CD14-positive monocyte (primary cell): ENCODE measurements around the gene CD1D. TPM values are rescaled to one million over a fixed set of nuclear protein-coding genes. Genes with fewer than 3 reads are reported as not detected.
A peak's percentile ranks its signal among the peaks of the same experiment; 100 is the strongest.

Experiments
- DNase-seq, 3 donors: peaks; one replicate each; pipeline ENCODE4 v3.0.0-alpha.2; 2011 to 2022
- H2AFZ ChIP-seq: 2 replicates; pipeline ENCODE4 v1.6.0; 2012; ENCODE audit warnings: mild to moderate bottlenecking, low read depth, low read length, inconsistent platforms; ENCODE audit not compliant: insufficient read depth, poor library complexity, severe bottlenecking
- H3K27ac ChIP-seq, 2 donors: 1 replicate in 1 of 2; 2 replicates in 1 of 2; pipeline ENCODE4 v1.5.1; 2012 to 2013; ENCODE audit warnings: low read length in 2 of 2, control low read depth in 1 of 2, inconsistent platforms in 1 of 2, low read depth in 1 of 2, mild to moderate bottlenecking in 1 of 2
- H3K27me3 ChIP-seq, 2 donors: one replicate each; pipeline versions ENCODE4 v1.6.0 to v1.6.1; 2011 to 2013; ENCODE audit warnings: low read length in 2 of 2; ENCODE audit not compliant: control insufficient read depth in 2 of 2, insufficient read depth in 2 of 2
- H3K36me3 ChIP-seq, 2 donors: replicated peaks in 1 of 2; 1 replicate in 1 of 2; 2 replicates in 1 of 2; pipeline versions ENCODE4 v1.5.1 to v1.6.1; 2012 to 2013; ENCODE audit warnings: low read length in 2 of 2, control low read depth in 1 of 2, inconsistent platforms in 1 of 2, mild to moderate bottlenecking in 1 of 2; ENCODE audit not compliant: insufficient read depth in 2 of 2, control insufficient read depth in 1 of 2
- H3K4me1 ChIP-seq, 2 donors: 1 replicate in 1 of 2; 2 replicates in 1 of 2; pipeline versions ENCODE4 v1.5.1 to v1.6.1; 2012 to 2013; ENCODE audit warnings: low read length in 2 of 2, control low read depth in 1 of 2, inconsistent platforms in 1 of 2, mild to moderate bottlenecking in 1 of 2, moderate library complexity in 1 of 2; ENCODE audit not compliant: insufficient read depth in 2 of 2, control insufficient read depth in 1 of 2
- H3K4me2 ChIP-seq: replicated peaks from 2 replicates; pipeline ENCODE3; 2012; ENCODE audit warnings: low read length, moderate library complexity, mild to moderate bottlenecking; ENCODE audit not compliant: poor library complexity, severe bottlenecking; ENCODE audit errors: extremely low read depth
- H3K4me3 ChIP-seq, 3 experiments: fragments of 200-600 bp in 1 of 3; sonication (generic) in 1 of 3; replicated peaks in 1 of 3; 1 replicate in 2 of 3; 2 replicates in 1 of 3; pipeline ENCODE4 v1.5.1; 2011 to 2013; ENCODE audit warnings: low read length in 3 of 3, mild to moderate bottlenecking in 3 of 3, control low read depth in 2 of 3, low read depth in 2 of 3, inconsistent platforms in 1 of 3, moderate library complexity in 1 of 3
- H3K79me2 ChIP-seq: 2 replicates; pipeline ENCODE4 v1.6.0; 2012; ENCODE audit warnings: mild to moderate bottlenecking, control low read depth, inconsistent platforms, low read length, moderate library complexity; ENCODE audit not compliant: insufficient read depth
- H3K9ac ChIP-seq: 2 replicates; pipeline ENCODE4 v1.6.0; 2017; ENCODE audit warnings: low read length, mild to moderate bottlenecking; ENCODE audit not compliant: insufficient read depth, poor library complexity, severe bottlenecking
- H3K9me3 ChIP-seq, 2 donors: replicated peaks in 1 of 2; 1 replicate in 1 of 2; 2 replicates in 1 of 2; pipeline versions ENCODE4 v1.5.1 to v1.6.1; 2012 to 2013; ENCODE audit warnings: low read length in 2 of 2, control low read depth in 1 of 2; ENCODE audit not compliant: control insufficient read depth in 1 of 2, insufficient read depth in 1 of 2
- H4K20me1 ChIP-seq: 2 replicates; pipeline ENCODE4 v1.6.0; 2012; ENCODE audit warnings: mild to moderate bottlenecking, low read length, control low read depth, moderate library complexity; ENCODE audit not compliant: insufficient read depth
- H3K27ac Mint-ChIP-seq, 7 donors: one replicate each; pipeline ENCODE4 v1.8.0; 2020; ENCODE audit warnings: mild to moderate bottlenecking in 7 of 7, mixed read lengths in 7 of 7, moderate library complexity in 6 of 7, inconsistent platforms in 2 of 7
- H3K27me3 Mint-ChIP-seq, 3 donors: one replicate each; pipeline ENCODE4 v1.8.0; 2021 to 2022; ENCODE audit warnings: low read depth in 3 of 3, mild to moderate bottlenecking in 3 of 3, mixed read lengths in 3 of 3, moderate library complexity in 3 of 3, inconsistent platforms in 1 of 3
- H3K36me3 Mint-ChIP-seq, 2 donors: one replicate each; pipeline ENCODE4 v1.8.0; 2020; ENCODE audit warnings: mixed read lengths in 2 of 2, inconsistent platforms in 1 of 2, mild to moderate bottlenecking in 1 of 2
- H3K4me1 Mint-ChIP-seq: one replicate; pipeline ENCODE4 v1.8.0; 2020; ENCODE audit warnings: mild to moderate bottlenecking, mixed read lengths
- H3K4me3 Mint-ChIP-seq, 2 donors: one replicate each; pipeline ENCODE4 v1.8.0; 2020; ENCODE audit warnings: mild to moderate bottlenecking in 2 of 2, mixed read lengths in 2 of 2, moderate library complexity in 1 of 2
- H3K9me3 Mint-ChIP-seq, 7 donors: one replicate each; pipeline ENCODE4 v1.8.0; 2020 to 2022; ENCODE audit warnings: mixed read lengths in 7 of 7, mild to moderate bottlenecking in 6 of 7, moderate library complexity in 6 of 7, inconsistent platforms in 2 of 7
- CTCF ChIP-seq: fragments of 200-600 bp; IDR thresholded peaks from one replicate; pipeline ENCODE4 v1.8.0; 2022; ENCODE audit warnings: antibody characterized with exemption, mild to moderate bottlenecking
- WGBS: methylation state at CpG from one replicate; pipeline ENCODE4 v1.1.5; 2013; ENCODE audit warnings: missing lambda C conversion rate; ENCODE audit not compliant: insufficient coverage; 5-methylcytosine and 5-hydroxymethylcytosine counted together
- intact Hi-C, 2 donors: fragments of 100-400 bp; cut with micrococcal nuclease; formaldehyde crosslinking; loops; one replicate each; pipeline versions ENCODE4 v1.15.0 to v1.15.1; 2023
- polyA plus RNA-seq, 3 donors: library from polyadenylated mRNA; depleted of rRNA in 1 of 3; unstranded in 2 of 3; stranded (reverse) in 1 of 3; fragments of 300-500 nt in 2 of 3; fragments of >200 nt in 1 of 3; fragmentation: Illumina TruSeq in 2 of 3; gene quantifications; 1 replicate in 2 of 3; 2 replicates in 1 of 3; pipeline ENCODE4 v1.2.3, GENCODE V29; 2012 to 2021

CD1D gene
- polyA plus RNA-seq, 3 donors = 121 to 144 (median 134) TPM

GRCh38 chr1:158181577-158181922 lies 855 bp downstream of the CD1D start:
- TF ChIP-seq CTCF = no peak
- H3K36me3 ChIP-seq = peaks cover 28 to 35% of the 10 kb centered on the region in 2 donors
- no peaks in the 10 kb centered on the region for H3K9me3 ChIP-seq
- Mint-ChIP-seq H3K36me3 (peaks cover 33 to 50% of the 10 kb centered on the region in 2 donors), H3K27ac (peak overlapping the region; percentile 82 to 98 (median 96)), H3K4me3 (peak overlapping the region; percentile 96 to 99), H3K27me3 (no peaks in the 10 kb centered on the region), H3K4me1 (peaks cover 90% of the 10 kb centered on the region), H3K9me3 (peaks cover 0 to 2% (median under 1%) of the 10 kb centered on the region in 7 donors)
- intact Hi-C loops = loop anchor here in 1 of 2 donors (10.0 kb wide), 2 partner anchors 823 to 903 kb away; partner anchors contain the start of gene IFI16
- peak overlapping the region; percentile 89 to 96 (median 92) for H3K4me3 ChIP-seq
- peak overlapping the region; percentile 89 for H3K4me2 ChIP-seq
- peak overlapping the region; percentile 80 for H3K9ac ChIP-seq
- peaks cover 85 to 91% of the 10 kb centered on the region in 2 donors for H3K4me1 ChIP-seq
- H4K20me1 ChIP-seq = peaks cover 28% of the 10 kb centered on the region
- no peak for DNase-seq
- H3K27me3 ChIP-seq = no peaks in the 10 kb centered on the region
- peak overlapping the region; percentile 91 to 92 for H3K27ac ChIP-seq
- WGBS = 21% methylated on average over 13 of the region's 13 CpGs
- peaks cover 51% of the 10 kb centered on the region for H3K79me2 ChIP-seq
- peak overlapping the region; percentile 92 for H2AFZ ChIP-seq

- intact Hi-C loops = loop anchor here in 1 of 2 donors (2.0 to 10.0 kb wide), 3 partner anchors 35 to 899 kb away; partner anchors contain the start of gene IFI16
- Histone ChIP-seq H3K9me3 (no peaks in the 10 kb centered on the region), H3K4me3 (peak overlapping the region in 1 of 3 experiments; percentile 96), H3K36me3 (peaks cover 28 to 35% of the 10 kb centered on the region in 2 donors), H3K27me3 (no peaks in the 10 kb centered on the region), H3K4me1 (peaks cover 56 to 63% of the 10 kb centered on the region in 2 donors), H3K27ac (peak overlapping the region; percentile 49 to 91), H2AFZ (no peak overlapping the region), H3K79me2 (peaks cover 51% of the 10 kb centered on the region), H3K4me2 (peak overlapping the region; percentile 62), H3K9ac (no peak overlapping the region), H4K20me1 (peaks cover 28% of the 10 kb centered on the region)
- WGBS = 0% methylated on average over 1 of the region's 3 CpGs
- H3K9me3 Mint-ChIP-seq = peaks cover 0 to 2% (median 1%) of the 10 kb centered on the region in 7 donors
- peak; percentile 79 to 90 (median 88) for DNase-seq
- peak overlapping the region; percentile 34 to 42 for H3K4me3 Mint-ChIP-seq
- peak overlapping the region; percentile 41 to 91 (median 85) for H3K27ac Mint-ChIP-seq
- H3K27me3 Mint-ChIP-seq = no peaks in the 10 kb centered on the region
- peaks cover 37 to 51% of the 10 kb centered on the region in 2 donors for H3K36me3 Mint-ChIP-seq
- no peak for TF ChIP-seq CTCF
- H3K4me1 Mint-ChIP-seq = peaks cover 69% of the 10 kb centered on the region
Measured at GRCh38 chr1:158185770-158186169, 5.1 kb downstream of the CD1D start.
